Activated naive CD4-positive, alpha-beta T cell treated with anti-CD3 and anti-CD28 coated beads, Interleukin-2, amount 10 ng/mL, durations not matched to agents 7 days and 5 days (primary cell): Measurements from ENCODE around the gene USP32.
"Not testable (repeated sequence)": the region's sequence is repeated elsewhere in the genome, so short reads cannot be mapped to it uniquely, and the experiment has no call there.

ENCODE experiments used
- CTCF ChIA-PET: fragments of 350-600 bp; sonication (Branson Sonifier 250); formaldehyde crosslinking; loops from one replicate; lab custom pipeline; 2021; ENCODE audit warnings: antibody characterized with exemption; lab: Charles Lee
- DNase-seq: peaks from one replicate; pipeline ENCODE4 v3.0.0-alpha.2; 2020
- H3K27ac Mint-ChIP-seq: one replicate; pipeline ENCODE4 v1.8.0; 2021; ENCODE audit warnings: mild to moderate bottlenecking, moderate library complexity, mixed read lengths
- H3K27me3 Mint-ChIP-seq: one replicate; pipeline ENCODE4 v1.8.0; 2021; ENCODE audit warnings: mild to moderate bottlenecking, mixed read lengths
- H3K36me3 Mint-ChIP-seq: one replicate; pipeline ENCODE4 v1.8.0; 2021; ENCODE audit warnings: mixed read lengths
- H3K4me1 Mint-ChIP-seq: one replicate; pipeline ENCODE4 v1.8.0; 2021; ENCODE audit warnings: mixed read lengths
- H3K4me3 Mint-ChIP-seq: one replicate; pipeline ENCODE4 v1.8.0; 2021; ENCODE audit warnings: mild to moderate bottlenecking, moderate library complexity, mixed read lengths
- H3K9me3 Mint-ChIP-seq: one replicate; pipeline ENCODE4 v1.8.0; 2021; ENCODE audit warnings: mixed read lengths

USP32 gene

DNA sequence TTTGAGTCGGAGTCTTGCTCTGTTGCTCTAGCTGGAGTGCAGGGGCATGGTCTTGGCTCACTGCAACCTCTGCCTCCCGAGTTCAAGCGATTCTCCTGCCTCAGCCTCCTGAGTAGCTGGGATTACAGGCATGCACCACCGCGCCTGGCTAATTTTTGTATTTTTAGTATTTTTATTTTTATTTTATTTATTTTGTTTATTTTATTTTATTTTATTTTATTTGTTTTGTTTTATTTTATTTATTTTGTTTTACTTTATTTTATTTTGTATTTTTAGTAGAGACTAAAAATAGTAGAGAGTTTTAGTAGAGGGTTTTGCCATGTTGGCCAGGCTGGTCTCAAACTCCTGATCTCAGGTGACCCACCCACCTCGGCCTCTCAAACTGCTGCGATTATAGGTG lies 27.9 kb upstream of the USP32 start:
- CTCF ChIA-PET: interaction anchor here (3.2 kb wide), 1 partner anchor 14 kb away, joined by 14 read pairs; no protein-coding TSS in a partner anchor
- not testable (repeated sequence) for H3K27ac Mint-ChIP-seq, H3K4me1 Mint-ChIP-seq

GRCh38 chr17:60419003-60419402 lies 27.1 kb upstream of the USP32 start:
- not testable (repeated sequence) for DNase-seq, H3K36me3 Mint-ChIP-seq, H3K27me3 Mint-ChIP-seq, H3K4me1 Mint-ChIP-seq, H3K4me3 Mint-ChIP-seq, H3K27ac Mint-ChIP-seq, H3K9me3 Mint-ChIP-seq
- CTCF ChIA-PET: interaction anchor here (0.6 to 3.2 kb wide), 3 partner anchors 13 to 52 kb away, joined by 3 to 14 read pairs (median 5); no protein-coding TSS in a partner anchor

More for the DNA sequence above, 27.9 kb upstream of the USP32 start:
- H3K36me3 Mint-ChIP-seq, H3K27me3 Mint-ChIP-seq, H3K4me3 Mint-ChIP-seq, H3K9me3 Mint-ChIP-seq, DNase-seq: not testable (repeated sequence)

GRCh38 chr17:60416368-60416925 lies 24.5 kb upstream of the USP32 start:
- Mint-ChIP-seq H3K36me3 (no peaks in the 10 kb centered on the region), H3K27me3 (peaks cover 16% of the 10 kb centered on the region), H3K9me3 (no peaks in the 10 kb centered on the region), H3K4me1 (peaks cover 6% of the 10 kb centered on the region), H3K4me3 (no peak overlapping the region), H3K27ac (no peak overlapping the region)
- DNase-seq: no peak
- CTCF ChIA-PET: no interaction called here

- no peaks in the 10 kb centered on the region for H3K4me1 Mint-ChIP-seq
- peaks cover 21% of the 10 kb centered on the region for H3K27me3 Mint-ChIP-seq
- CTCF ChIA-PET: interaction anchor here (1.6 kb wide), 1 partner anchor 378 kb away, joined by 5 read pairs; no protein-coding TSS in a partner anchor
- H3K4me3 Mint-ChIP-seq: no peak overlapping the region
- no peak overlapping the region for H3K27ac Mint-ChIP-seq
- no peak for DNase-seq
- no peaks in the 10 kb centered on the region for H3K9me3 Mint-ChIP-seq
- H3K36me3 Mint-ChIP-seq: no peaks in the 10 kb centered on the region
Measured at GRCh38 chr17:60415146-60415545, 23.2 kb upstream of the USP32 start.

- no peaks in the 10 kb centered on the region for H3K4me1 Mint-ChIP-seq
- H3K27me3 Mint-ChIP-seq: peaks cover 34% of the 10 kb centered on the region
- DNase-seq: no peak
- H3K36me3 Mint-ChIP-seq: no peaks in the 10 kb centered on the region
- H3K4me3 Mint-ChIP-seq: no peak overlapping the region
- CTCF ChIA-PET: no interaction called here
- H3K27ac Mint-ChIP-seq: no peak overlapping the region
- no peaks in the 10 kb centered on the region for H3K9me3 Mint-ChIP-seq
Measured at GRCh38 chr17:60412701-60413100, 20.8 kb upstream of the USP32 start.

GRCh38 chr17:60410001-60410400 lies 18.1 kb upstream of the USP32 start:
- Mint-ChIP-seq H3K27ac (no peak overlapping the region), H3K4me3 (no peak overlapping the region)

GRCh38 chr17:60406887-60407286 lies 15.0 kb upstream of the USP32 start:
- Mint-ChIP-seq H3K9me3 (no peaks in the 10 kb centered on the region), H3K27ac (no peak overlapping the region), H3K4me1 (no peaks in the 10 kb centered on the region), H3K4me3 (no peak overlapping the region), H3K36me3 (no peaks in the 10 kb centered on the region), H3K27me3 (peaks cover 46% of the 10 kb centered on the region)
- no peak for DNase-seq
- CTCF ChIA-PET: interaction anchor here (1.3 to 3.4 kb wide), 2 partner anchors 11 to 14 kb away, joined by 4 to 14 read pairs; no protein-coding TSS in a partner anchor

More at GRCh38 chr17:60410001-60410400, 18.1 kb upstream of the USP32 start:
- Mint-ChIP-seq H3K9me3 (no peaks in the 10 kb centered on the region), H3K27me3 (peaks cover 52% of the 10 kb centered on the region), H3K36me3 (no peaks in the 10 kb centered on the region), H3K4me1 (no peaks in the 10 kb centered on the region)
- no peak for DNase-seq
- CTCF ChIA-PET: interaction anchor here (1.1 to 1.6 kb wide), 2 partner anchors 11 to 13 kb away, joined by 4 to 5 read pairs; no protein-coding TSS in a partner anchor

DNA sequence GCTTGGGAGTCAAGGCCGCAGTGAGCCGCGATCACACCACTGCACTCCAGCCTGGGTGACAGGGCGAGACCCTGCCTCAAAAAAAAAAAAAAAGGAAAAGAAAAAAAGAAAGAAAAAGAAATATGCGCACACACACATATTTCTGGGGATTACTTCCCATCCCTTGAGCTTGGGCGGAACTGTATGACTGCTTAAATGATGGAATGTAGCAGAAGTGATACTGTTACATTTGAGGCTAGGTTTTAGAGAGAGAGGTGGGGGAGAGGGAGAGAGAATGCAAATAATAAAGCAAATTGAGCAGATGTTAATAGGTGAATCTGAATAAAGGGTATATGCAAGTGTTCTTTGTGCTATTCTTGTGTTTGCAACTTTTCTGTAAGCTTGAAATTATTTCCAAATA lies 12.0 kb upstream of the USP32 start:
- no peak for DNase-seq
- Mint-ChIP-seq H3K4me3 (no peak overlapping the region), H3K36me3 (no peaks in the 10 kb centered on the region), H3K4me1 (peaks cover 5% of the 10 kb centered on the region), H3K27me3 (peaks cover 38% of the 10 kb centered on the region), H3K27ac (no peak overlapping the region), H3K9me3 (no peaks in the 10 kb centered on the region)
- CTCF ChIA-PET: interaction anchor here (3.4 kb wide), 1 partner anchor 14 kb away, joined by 14 read pairs; no protein-coding TSS in a partner anchor

DNA sequence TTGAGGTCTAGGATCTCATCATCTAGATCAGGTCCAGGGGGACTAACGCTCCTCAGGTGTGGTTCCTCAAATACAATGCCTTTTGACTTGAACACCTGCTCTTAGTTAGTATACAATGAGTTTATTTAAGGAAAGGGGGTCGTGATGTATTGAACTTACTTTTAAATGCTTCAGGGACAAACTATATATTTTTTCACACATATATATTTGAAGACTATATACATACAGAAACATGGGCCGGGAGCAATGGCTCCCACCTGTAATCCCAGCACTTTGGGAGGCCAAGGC lies 11.5 kb upstream of the USP32 start:
- CTCF ChIA-PET: no interaction called here
- no peak for DNase-seq
- Mint-ChIP-seq H3K36me3 (no peaks in the 10 kb centered on the region), H3K4me1 (peaks cover 10% of the 10 kb centered on the region), H3K27ac (no peak overlapping the region), H3K9me3 (no peaks in the 10 kb centered on the region), H3K4me3 (no peak overlapping the region), H3K27me3 (peaks cover 34% of the 10 kb centered on the region)

- H3K9me3 Mint-ChIP-seq: no peaks in the 10 kb centered on the region
- peaks cover 20% of the 10 kb centered on the region for H3K4me1 Mint-ChIP-seq
- H3K27ac Mint-ChIP-seq: no peak overlapping the region
- no peak for DNase-seq
- CTCF ChIA-PET: interaction anchor here (0.9 kb wide), 1 partner anchor 258 kb away, joined by 4 read pairs; no protein-coding TSS in a partner anchor
- H3K4me3 Mint-ChIP-seq: no peak overlapping the region
- peaks cover 20% of the 10 kb centered on the region for H3K27me3 Mint-ChIP-seq
- H3K36me3 Mint-ChIP-seq: no peaks in the 10 kb centered on the region
Measured at GRCh38 chr17:60401819-60402218, 9.9 kb upstream of the USP32 start.

- peaks cover 39% of the 10 kb centered on the region for H3K4me1 Mint-ChIP-seq
- DNase-seq: no peak
- H3K27ac Mint-ChIP-seq: peak overlapping the region; percentile 85
- H3K27me3 Mint-ChIP-seq: no peaks in the 10 kb centered on the region
- H3K36me3 Mint-ChIP-seq: peaks cover under 1% of the 10 kb centered on the region
- H3K9me3 Mint-ChIP-seq: no peaks in the 10 kb centered on the region
- no peak overlapping the region for H3K4me3 Mint-ChIP-seq
- CTCF ChIA-PET: no interaction called here
Measured at GRCh38 chr17:60398227-60398959, 6.5 kb upstream of the USP32 start.

- no peak overlapping the region for H3K27ac Mint-ChIP-seq
- DNase-seq: no peak
- H3K27me3 Mint-ChIP-seq: peaks cover 3% of the 10 kb centered on the region
- CTCF ChIA-PET: interaction anchor here (1.3 kb wide), 1 partner anchor 14 kb away, joined by 4 read pairs; no protein-coding TSS in a partner anchor
- H3K4me1 Mint-ChIP-seq: peaks cover 45% of the 10 kb centered on the region
- no peak overlapping the region for H3K4me3 Mint-ChIP-seq
- no peaks in the 10 kb centered on the region for H3K9me3 Mint-ChIP-seq
- H3K36me3 Mint-ChIP-seq: peaks cover 2% of the 10 kb centered on the region
Measured at GRCh38 chr17:60396412-60396811, 4.5 kb upstream of the USP32 start.

- Mint-ChIP-seq H3K36me3 (peaks cover 7% of the 10 kb centered on the region), H3K9me3 (no peaks in the 10 kb centered on the region), H3K27me3 (peaks cover 3% of the 10 kb centered on the region), H3K27ac (no peak overlapping the region), H3K4me1 (peaks cover 50% of the 10 kb centered on the region), H3K4me3 (no peak overlapping the region)
- CTCF ChIA-PET: no interaction called here
- no peak for DNase-seq
Measured at GRCh38 chr17:60395508-60396065, 3.7 kb upstream of the USP32 start.

- peaks cover 57% of the 10 kb centered on the region for H3K4me1 Mint-ChIP-seq
- CTCF ChIA-PET: no interaction called here
Measured at GRCh38 chr17:60393840-60394723, 2.1 kb upstream of the USP32 start.

More at GRCh38 chr17:60393840-60394723, 2.1 kb upstream of the USP32 start:
- Mint-ChIP-seq H3K36me3 (peaks cover 8% of the 10 kb centered on the region), H3K27ac (peak overlapping the region; percentile 24), H3K4me3 (no peak overlapping the region), H3K27me3 (peaks cover 3% of the 10 kb centered on the region), H3K9me3 (no peaks in the 10 kb centered on the region)
- DNase-seq: no peak
